Mammary epithelial cell (primary cell): Measurements from ENCODE around the gene PPP2R3A.

Experiments used
- CTCF ChIP-seq, 2 donors: IDR thresholded peaks in 1 of 2; conservative IDR thresholded peaks in 1 of 2; 2 replicates each; pipeline ENCODE4 v1.5.1; 2011 to 2012; ENCODE audit warnings: inconsistent platforms in 2 of 2, low read length in 2 of 2, mild to moderate bottlenecking in 2 of 2, control low read depth in 1 of 2, low read depth in 1 of 2; ENCODE audit not compliant: insufficient read depth in 1 of 2; ENCODE audit errors: extremely low read depth in 1 of 2
- EZH2 ChIP-seq: IDR thresholded peaks from 2 replicates; pipeline ENCODE4 v1.6.1; 2012; ENCODE audit warnings: low read length, inconsistent platforms, borderline replicate concordance

- TF ChIP-seq CTCF (conservative IDR thresholded peaks at IDR 0.05 in 1 of 2, IDR thresholded peaks at IDR 0.05 in 1 of 2; ENCODE audit: extremely low read depth in 1 of 2, insufficient read depth in 1 of 2, low read depth in 1 of 2, low read length in 2 of 2): no peak
- TF ChIP-seq EZH2: no peak
Observed at GRCh38 chr3:136193278-136194054, 227.9 kb downstream of the PPP2R3A start.
